IMR-90 (cell line): ENCODE data around the gene CLK2. TPM values are rescaled to one million over a fixed set of nuclear protein-coding genes. Genes with fewer than 3 reads are reported as not detected.
A peak's percentile ranks its signal among the peaks of the same experiment; 100 is the strongest.

Source experiments
- ATAC-seq: fragments of 200-7000 bp; cut with Tn5 transposase; 2 replicates; pipeline ENCODE4 v1.9.1; 2020; ENCODE audit warnings: low read depth, mild to moderate bottlenecking, moderate library complexity
- BruUV-seq: library from RNA; stranded (reverse); fragments of 400-500 nt; replicated peaks from 2 replicates; lab custom pipeline; 2021; lab: Mats Ljungman, UMichigan
- CTCF ChIA-PET: fragments of 300-600 bp; formaldehyde crosslinking; extraction: SDS; loops from one replicate; lab custom pipeline; 2021; ENCODE audit warnings: antibody characterized with exemption; lab: Yijun Ruan, JAX
- POLR2A ChIA-PET: fragments of 300-600 bp; sonication (Branson Sonifier 250); formaldehyde crosslinking; loops from one replicate; lab custom pipeline; 2022; ENCODE audit warnings: antibody characterized with exemption; ENCODE audit not compliant: unreplicated experiment; lab: Charles Lee
- DNase-seq: peaks from one replicate; pipeline ENCODE4 v3.0.0; 2013
- H2AFZ ChIP-seq: replicated peaks from 2 replicates; pipeline ENCODE3; 2013; ENCODE audit warnings: low read length, mild to moderate bottlenecking; ENCODE audit not compliant: poor library complexity
- H2AK5ac ChIP-seq: 2 replicates; pipeline ENCODE4 v1.6.1; 2013; ENCODE audit warnings: low read depth, low read length, inconsistent platforms
- H2AK9ac ChIP-seq: replicated peaks from 2 replicates; pipeline ENCODE3; 2013; ENCODE audit warnings: mild to moderate bottlenecking, low read depth, low read length, moderate library complexity; ENCODE audit not compliant: poor library complexity
- H2BK120ac ChIP-seq: 2 replicates; pipeline ENCODE4 v1.6.1; 2013; ENCODE audit warnings: low read depth, low read length, inconsistent platforms
- H2BK15ac ChIP-seq: 3 replicates; pipeline ENCODE4 v1.6.1; 2013; ENCODE audit warnings: low read depth, low read length, inconsistent platforms
- H2BK20ac ChIP-seq: 2 replicates; pipeline ENCODE4 v1.6.1; 2013; ENCODE audit warnings: low read depth, mild to moderate bottlenecking, inconsistent platforms, low read length, moderate library complexity
- H2BK5ac ChIP-seq: 2 replicates; pipeline ENCODE4 v1.6.1; 2013; ENCODE audit warnings: mild to moderate bottlenecking, low read depth, low read length, inconsistent platforms; ENCODE audit not compliant: poor library complexity, severe bottlenecking
- H3K14ac ChIP-seq: replicated peaks from 2 replicates; pipeline ENCODE4 v1.6.1; 2013; ENCODE audit warnings: low read depth, low read length, inconsistent platforms
- H3K18ac ChIP-seq: 2 replicates; pipeline ENCODE4 v1.6.1; 2013; ENCODE audit warnings: low read depth, low read length, control low read depth
- H3K23ac ChIP-seq: 2 replicates; pipeline ENCODE4 v1.6.1; 2013; ENCODE audit warnings: low read depth, low read length, inconsistent platforms
- H3K27ac ChIP-seq: 2 replicates; pipeline ENCODE4 v1.5.1; 2013; ENCODE audit warnings: mild to moderate bottlenecking, control low read depth, low read length; ENCODE audit not compliant: insufficient read depth
- H3K27me3 ChIP-seq: 2 replicates; pipeline ENCODE4 v1.6.1; 2013; ENCODE audit warnings: low read length; ENCODE audit not compliant: control insufficient read depth, insufficient read depth
- H3K36me3 ChIP-seq: 2 replicates; pipeline ENCODE4 v1.6.1; 2013; ENCODE audit warnings: low read length, mixed read lengths; ENCODE audit not compliant: control insufficient read depth, insufficient read depth
- H3K4ac ChIP-seq: 2 replicates; pipeline ENCODE4 v1.6.1; 2013; ENCODE audit warnings: low read depth, low read length, inconsistent platforms
- H3K4me1 ChIP-seq: 2 replicates; pipeline ENCODE4 v1.6.1; 2013; ENCODE audit warnings: low read length, mixed read lengths; ENCODE audit not compliant: control insufficient read depth, insufficient read depth
- H3K4me2 ChIP-seq: 2 replicates; pipeline ENCODE4 v1.6.1; 2013; ENCODE audit warnings: low read depth, mild to moderate bottlenecking, control low read depth, low read length, moderate library complexity
- H3K4me3 ChIP-seq: 2 replicates; pipeline ENCODE4 v1.5.1; 2013; ENCODE audit warnings: low read depth, mild to moderate bottlenecking, control low read depth, low read length, moderate library complexity; ENCODE audit not compliant: insufficient read depth
- H3K56ac ChIP-seq: 2 replicates; pipeline ENCODE4 v1.6.1; 2013; ENCODE audit warnings: low read length, inconsistent platforms; ENCODE audit not compliant: insufficient read depth; ENCODE audit errors: extremely low read depth
- H3K79me1 ChIP-seq, 2 experiments: 2 replicates each; pipeline ENCODE4 v1.6.1; 2013; ENCODE audit warnings: low read length in 2 of 2, inconsistent platforms in 1 of 2, low read depth in 1 of 2
- H3K9ac ChIP-seq: 2 replicates; pipeline ENCODE4 v1.6.1; 2013; ENCODE audit warnings: low read depth, low read length, control low read depth
- H3K9me1 ChIP-seq: 2 replicates; pipeline ENCODE4 v1.6.1; 2013; ENCODE audit warnings: low read length, inconsistent platforms; ENCODE audit not compliant: insufficient read depth
- H3K9me3 ChIP-seq: 2 replicates; pipeline ENCODE4 v1.6.1; 2013; ENCODE audit warnings: low read length; ENCODE audit not compliant: control insufficient read depth, insufficient read depth
- H4K20me1 ChIP-seq: 2 replicates; pipeline ENCODE4 v1.6.1; 2013; ENCODE audit warnings: low read length, inconsistent platforms; ENCODE audit not compliant: insufficient read depth
- H4K5ac ChIP-seq: 2 replicates; pipeline ENCODE4 v1.6.1; 2013; ENCODE audit warnings: mild to moderate bottlenecking, low read depth, low read length, control low read depth
- H4K8ac ChIP-seq, 2 experiments: 2 replicates each; pipeline ENCODE4 v1.6.1; 2013; ENCODE audit warnings: low read depth in 2 of 2, low read length in 2 of 2, control low read depth in 1 of 2, inconsistent platforms in 1 of 2
- H4K91ac ChIP-seq: 2 replicates; pipeline ENCODE4 v1.6.1; 2013; ENCODE audit warnings: low read depth, low read length, inconsistent platforms; ENCODE audit not compliant: insufficient read depth
- BHLHE40 ChIP-seq: fragments of 150-350 bp; IDR thresholded peaks from 2 replicates; pipeline ENCODE4 v1.6.1; 2016; ENCODE audit warnings: mild to moderate bottlenecking, low read depth, low read length
- CHD1 ChIP-seq: IDR thresholded peaks from 2 replicates; pipeline ENCODE4 v1.6.1; 2012; ENCODE audit warnings: low read depth, low read length, improper control_type of control experiment
- ELK1 ChIP-seq: fragments of 150-350 bp; IDR thresholded peaks from 2 replicates; pipeline ENCODE4 v1.6.1; 2016; ENCODE audit warnings: low read depth, mild to moderate bottlenecking, low read length, moderate library complexity, borderline replicate concordance
- FOS ChIP-seq: fragments of 150-350 bp; IDR thresholded peaks from 2 replicates; pipeline ENCODE4 v1.6.1; 2016; ENCODE audit warnings: low read depth, low read length
- MAFK ChIP-seq: IDR thresholded peaks from 2 replicates; pipeline ENCODE4 v1.6.1; 2012; ENCODE audit warnings: low read depth, low read length, improper control_type of control experiment
- NFE2L2 ChIP-seq: fragments of 150-350 bp; IDR thresholded peaks from 2 replicates; pipeline ENCODE4 v1.6.1; 2016; ENCODE audit warnings: low read depth, mild to moderate bottlenecking, low read length
- POLR2A ChIP-seq: IDR thresholded peaks from 2 replicates; pipeline ENCODE4 v1.6.1; 2012; ENCODE audit warnings: mild to moderate bottlenecking, low read depth, low read length
- RAD21 ChIP-seq: IDR thresholded peaks from 2 replicates; pipeline ENCODE4 v1.6.1; 2012; ENCODE audit warnings: low read length, improper control_type of control experiment
- RCOR1 ChIP-seq: IDR thresholded peaks from 2 replicates; pipeline ENCODE4 v1.6.1; 2012; ENCODE audit warnings: mild to moderate bottlenecking, low read length, improper control_type of control experiment; ENCODE audit not compliant: insufficient replicate concordance
- RFX5 ChIP-seq: IDR thresholded peaks from 2 replicates; pipeline ENCODE4 v1.8.0; 2012; ENCODE audit warnings: low read depth, mild to moderate bottlenecking, low read length, moderate library complexity
- SMC3 ChIP-seq: fragments of 150-350 bp; IDR thresholded peaks from 2 replicates; pipeline ENCODE4 v1.6.1; 2016; ENCODE audit warnings: low read depth, mild to moderate bottlenecking, antibody characterized with exemption, low read length, moderate library complexity
- WGBS, 2 experiments: methylation state at CpG; one replicate each; pipeline versions ENCODE4 v1.1.5 to v1.1.7; 2013; ENCODE audit warnings: missing lambda C conversion rate in 2 of 2; ENCODE audit not compliant: insufficient read length in 1 of 2; ENCODE audit errors: extremely low coverage in 2 of 2; 5-methylcytosine and 5-hydroxymethylcytosine counted together
- dilution Hi-C: fragments of 300-500 bp; cut with HindIII; formaldehyde crosslinking; loops from one replicate; pipeline ENCODE4 v1.14.3; 2018; ENCODE audit warnings: low sequenced_read_pairs; ENCODE audit not compliant: unreplicated experiment
- in situ Hi-C: fragments of 300-500 bp; cut with MboI; formaldehyde crosslinking; loops from 3 replicates; pipeline ENCODE4 v1.14.3; 2019; ENCODE audit warnings: low sequenced_read_pairs, inconsistent platforms, mixed read lengths
- intact Hi-C: fragments of 100-400 bp; cut with micrococcal nuclease; formaldehyde crosslinking; loops from 2 replicates; pipeline ENCODE4 v1.10.0; 2022
- polyA plus RNA-seq, 3 experiments: library from polyadenylated mRNA; depleted of rRNA; stranded (reverse); fragments of >200 nt; gene quantifications; 2 replicates each; pipeline ENCODE4 v1.2.3, GENCODE V29; 2012; ENCODE audit warnings: low replicate concordance in 1 of 3
- total RNA-seq: library from RNA; depleted of rRNA; stranded (reverse); fragments of >200 nt; gene quantifications from 2 replicates; pipeline ENCODE4 v1.2.3, GENCODE V29; 2012
- TF ChIP-seq, protein P1 (sequence below): conservative IDR thresholded peaks from 2 replicates; pipeline ENCODE4 v1.5.1; 2012; ENCODE audit warnings: mild to moderate bottlenecking, low read depth, low read length, improper control_type of control experiment

Gene CLK2
- total and polyA plus RNA-seq, 2 of the 4 experiments (the other 2 are of a cell fraction): 19.7 to 61.2 TPM

DNA sequence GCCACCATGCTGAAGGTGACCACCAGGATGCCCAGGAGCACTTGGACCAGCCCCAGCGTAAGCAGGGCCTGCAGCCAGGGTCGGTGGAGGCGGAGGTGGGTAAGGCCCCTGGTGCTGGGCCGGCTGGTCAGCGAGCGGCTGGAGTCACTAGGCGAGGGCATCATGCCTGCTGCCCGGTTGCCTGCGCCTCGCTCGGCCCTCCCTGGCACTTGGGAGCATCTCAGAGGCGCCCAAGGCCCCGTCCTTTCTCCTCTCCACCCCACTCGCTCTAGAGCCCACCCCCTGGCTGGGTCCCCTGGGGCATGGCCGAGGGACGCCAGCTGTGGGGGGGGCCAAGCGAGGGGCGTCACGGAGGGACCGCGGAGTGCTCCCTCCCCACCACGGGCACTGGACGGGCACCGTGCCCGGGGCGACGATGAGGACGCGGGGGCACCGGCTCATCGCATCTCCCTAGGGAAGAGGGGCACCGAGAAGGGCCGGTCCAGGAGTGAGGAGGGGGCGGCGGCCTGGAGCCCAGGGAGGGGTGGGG lies 18.5 kb downstream of the CLK2 start:
- ATAC-seq: peak; percentile 7
- Histone ChIP-seq H3K79me1 (peaks cover 12 to 42% of the 10 kb centered on the region in 2 experiments), H4K8ac (peak overlapping the region; percentile 17 to 87; a peak in 3 of 4 replicates), H3K4ac (peak overlapping the region; percentile 92), H3K4me1 (peaks cover 17% of the 10 kb centered on the region), H3K18ac (peak overlapping the region; percentile 66), H3K9me3 (no peaks in the 10 kb centered on the region), H3K9me1 (peaks cover 4% of the 10 kb centered on the region; the same call in 1 of the 2 replicates), H3K56ac (no peak overlapping the region), H2BK15ac (no peak overlapping the region), H3K27ac (peak overlapping the region; percentile 71), H3K23ac (peak overlapping the region; percentile 94), H3K27me3 (no peaks in the 10 kb centered on the region), H3K36me3 (peaks cover 15% of the 10 kb centered on the region), H2AK5ac (peak overlapping the region; percentile 97), H2BK5ac (peak overlapping the region; percentile 77), H2AK9ac (peak overlapping the region; percentile 99), H2BK120ac (0 out of 2 replicates have a peak overlapping the region, but pooled peaks have one; percentile 10), H4K20me1 (no peaks in the 10 kb centered on the region), H3K9ac (peak overlapping the region; percentile 73), H2AFZ (peak overlapping the region; percentile 98), H4K91ac (peak overlapping the region; percentile 47), H3K4me3 (peak overlapping the region; percentile 71), H2BK20ac (no peak overlapping the region), H3K4me2 (peak overlapping the region; percentile 100), H4K5ac (peak overlapping the region; percentile 94), H3K14ac (peak overlapping the region; percentile 71)
- dilution Hi-C loops (no loop called here), intact Hi-C loops (loop anchor here (5.0 kb wide), 1 partner anchor 338 kb away; no protein-coding TSS in a partner anchor), in situ Hi-C loops (no loop called here)
- DNase-seq: no peak
- CTCF ChIA-PET: interaction anchor here (0.6 kb wide), 1 partner anchor 725 kb away, joined by 3 read pairs; no protein-coding TSS in a partner anchor
- BruUV-seq: no TSS peak
- POLR2A ChIA-PET: no interaction called here
- 0% methylated on average over 1 of the region's 35 CpGs; no CpG with 5 or more reads in 1 of the 2 experiments for WGBS, 2 experiments
- TF ChIP-seq, protein P1, sequence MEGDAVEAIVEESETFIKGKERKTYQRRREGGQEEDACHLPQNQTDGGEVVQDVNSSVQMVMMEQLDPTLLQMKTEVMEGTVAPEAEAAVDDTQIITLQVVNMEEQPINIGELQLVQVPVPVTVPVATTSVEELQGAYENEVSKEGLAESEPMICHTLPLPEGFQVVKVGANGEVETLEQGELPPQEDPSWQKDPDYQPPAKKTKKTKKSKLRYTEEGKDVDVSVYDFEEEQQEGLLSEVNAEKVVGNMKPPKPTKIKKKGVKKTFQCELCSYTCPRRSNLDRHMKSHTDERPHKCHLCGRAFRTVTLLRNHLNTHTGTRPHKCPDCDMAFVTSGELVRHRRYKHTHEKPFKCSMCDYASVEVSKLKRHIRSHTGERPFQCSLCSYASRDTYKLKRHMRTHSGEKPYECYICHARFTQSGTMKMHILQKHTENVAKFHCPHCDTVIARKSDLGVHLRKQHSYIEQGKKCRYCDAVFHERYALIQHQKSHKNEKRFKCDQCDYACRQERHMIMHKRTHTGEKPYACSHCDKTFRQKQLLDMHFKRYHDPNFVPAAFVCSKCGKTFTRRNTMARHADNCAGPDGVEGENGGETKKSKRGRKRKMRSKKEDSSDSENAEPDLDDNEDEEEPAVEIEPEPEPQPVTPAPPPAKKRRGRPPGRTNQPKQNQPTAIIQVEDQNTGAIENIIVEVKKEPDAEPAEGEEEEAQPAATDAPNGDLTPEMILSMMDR: no peak
- TF ChIP-seq POLR2A: no peak
- TF ChIP-seq NFE2L2: no peak
- no peak for TF ChIP-seq FOS
- no peak for TF ChIP-seq BHLHE40
- TF ChIP-seq ELK1: no peak
- no peak for TF ChIP-seq RFX5
- TF ChIP-seq RCOR1: no peak
- TF ChIP-seq CHD1: no peak
- TF ChIP-seq SMC3: no peak
- TF ChIP-seq MAFK: no peak
- no peak for TF ChIP-seq RAD21
